Myocyte (in vitro differentiated cells): ENCODE data around the gene RHOXF2B. TPM values are rescaled to one million over a fixed set of nuclear protein-coding genes. Genes with fewer than 3 reads are reported as not detected.

Source experiments
- total RNA-seq: library from RNA; depleted of rRNA; stranded (reverse); fragments of >200 nt; gene quantifications from 2 replicates; pipeline ENCODE4 v1.2.3, GENCODE V29; 2014

The RHOXF2B gene
- total RNA-seq, 1 donor from 2014 or later = not detected

Other genes with a start within 250 kb of the RHOXF2B start
- gene UPF3B, start 224.7 kb downstream of the RHOXF2B start, total RNA-seq = 1.7 and 2.6 TPM in 2 replicates
- 16.1 and 18.0 TPM in 2 replicates for gene RNF113A, start 206.0 kb downstream of the RHOXF2B start, total RNA-seq
- 55.2 and 65.4 TPM in 2 replicates for gene NDUFA1, start 205.9 kb downstream of the RHOXF2B start, total RNA-seq
- gene AKAP14, start 181.8 kb downstream of the RHOXF2B start, total RNA-seq = not detected in 2 replicates
- 3.8 and 4.7 TPM in 2 replicates for gene NKAP, start 133.9 kb downstream of the RHOXF2B start, total RNA-seq
- gene RHOXF1, start 38.2 kb upstream of the RHOXF2B start, total RNA-seq = not detected in 2 replicates
- not detected in 2 replicates for gene RHOXF2, start 80.9 kb upstream of the RHOXF2B start, total RNA-seq
- 17.9 and 20.0 TPM in 2 replicates for gene ZBTB33, start 173.1 kb upstream of the RHOXF2B start, total RNA-seq
- 0.05 TPM in 1 of 2 replicates, not detected in the other for gene TMEM255A, start 233.8 kb upstream of the RHOXF2B start, total RNA-seq